HG02973 (cell line): ENCODE data around the gene CTIF.

Source experiments
- ATAC-seq: cut with Tn5 transposase; IDR thresholded peaks from one replicate; pipeline ENCODE4 v1.9.1; 2021; ENCODE audit warnings: moderate library complexity; ENCODE audit not compliant: unreplicated experiment

The CTIF gene

GRCh38 chr18:48599391-48599790 is 60.6 kb downstream of the CTIF start:
- ATAC-seq = no peak

GRCh38 chr18:48600046-48600445 is 61.2 kb downstream of the CTIF start:
- ATAC-seq = no peak

- ATAC-seq = no peak
Measured at GRCh38 chr18:48600456-48601090, 61.7 kb downstream of the CTIF start.

- no peak for ATAC-seq
Measured at GRCh38 chr18:48601343-48601742, 62.5 kb downstream of the CTIF start.

- ATAC-seq = no peak
Measured at GRCh38 chr18:48602759-48603390, 64.0 kb downstream of the CTIF start.

GRCh38 chr18:48605408-48605845 is 66.6 kb downstream of the CTIF start:
- no peak for ATAC-seq

GRCh38 chr18:48607056-48607984 is 68.5 kb downstream of the CTIF start:
- ATAC-seq = no peak

GRCh38 chr18:48608581-48608980 is 69.8 kb downstream of the CTIF start:
- no peak for ATAC-seq

GRCh38 chr18:48609114-48609513 is 70.3 kb downstream of the CTIF start:
- ATAC-seq = no peak

GRCh38 chr18:48609820-48610815 is 71.3 kb downstream of the CTIF start:
- no peak for ATAC-seq

GRCh38 chr18:48611203-48611602 is 72.4 kb downstream of the CTIF start:
- ATAC-seq = no peak

GRCh38 chr18:48611785-48612480 is 73.1 kb downstream of the CTIF start:
- ATAC-seq = no peak

- ATAC-seq = no peak
Measured at GRCh38 chr18:48612511-48612910, 73.7 kb downstream of the CTIF start.

GRCh38 chr18:48612917-48613316 is 74.1 kb downstream of the CTIF start:
- no peak for ATAC-seq

GRCh38 chr18:48613589-48614404 is 75.0 kb downstream of the CTIF start:
- no peak for ATAC-seq

GRCh38 chr18:48615566-48616401 is 77.0 kb downstream of the CTIF start:
- ATAC-seq = no peak

GRCh38 chr18:48616484-48617255 is 77.8 kb downstream of the CTIF start:
- ATAC-seq = no peak
